GM21529 (cell line): Measurements from ENCODE around the gene CLSTN2.

Source experiments
- ATAC-seq: cut with Tn5 transposase; IDR thresholded peaks from one replicate; pipeline ENCODE4 v1.9.1; 2021; ENCODE audit not compliant: unreplicated experiment

The CLSTN2 gene

GRCh38 chr3:140532793-140533330 lies 597.9 kb downstream of the CLSTN2 start:
- ATAC-seq = no peak

- ATAC-seq = no peak
Measured at GRCh38 chr3:140536926-140537726, 602.1 kb downstream of the CLSTN2 start.

- no peak for ATAC-seq
Measured at GRCh38 chr3:140537727-140538082, 602.7 kb downstream of the CLSTN2 start.

GRCh38 chr3:140540262-140540661 lies 605.3 kb downstream of the CLSTN2 start:
- peak; percentile 71 for ATAC-seq

GRCh38 chr3:140541975-140542653 lies 607.1 kb downstream of the CLSTN2 start:
- ATAC-seq = no peak

- no peak for ATAC-seq
Measured at GRCh38 chr3:140545197-140545596, 610.2 kb downstream of the CLSTN2 start.

GRCh38 chr3:140545756-140546155 lies 610.8 kb downstream of the CLSTN2 start:
- no peak for ATAC-seq

GRCh38 chr3:140546649-140547048 lies 611.7 kb downstream of the CLSTN2 start:
- no peak for ATAC-seq

GRCh38 chr3:140552403-140552802 lies 617.4 kb downstream of the CLSTN2 start:
- no peak for ATAC-seq

- no peak for ATAC-seq
Measured at GRCh38 chr3:140552898-140553297, 617.9 kb downstream of the CLSTN2 start.

- ATAC-seq = no peak
Measured at GRCh38 chr3:140553591-140553990, 618.6 kb downstream of the CLSTN2 start.

- ATAC-seq = no peak
Measured at GRCh38 chr3:140555666-140556065, 620.7 kb downstream of the CLSTN2 start.

GRCh38 chr3:140557476-140557875 lies 622.5 kb downstream of the CLSTN2 start:
- ATAC-seq = no peak

- ATAC-seq = no peak
Measured at GRCh38 chr3:140559546-140559945, 624.6 kb downstream of the CLSTN2 start.

- no peak for ATAC-seq
Measured at GRCh38 chr3:140563206-140563760, 628.3 kb downstream of the CLSTN2 start.

- no peak for ATAC-seq
Measured at GRCh38 chr3:140568131-140568530, 633.1 kb downstream of the CLSTN2 start.

- ATAC-seq = no peak
Measured at GRCh38 chr3:140568842-140569520, 634.0 kb downstream of the CLSTN2 start.

- no peak for ATAC-seq
Measured at GRCh38 chr3:140570602-140571001, 635.6 kb downstream of the CLSTN2 start.

- no peak for ATAC-seq
Measured at GRCh38 chr3:140571836-140572235, 636.9 kb downstream of the CLSTN2 start.

- ATAC-seq = no peak
Measured at GRCh38 chr3:140572334-140572733, 637.3 kb downstream of the CLSTN2 start.

- ATAC-seq = no peak
Measured at GRCh38 chr3:140573011-140573410, 638.0 kb downstream of the CLSTN2 start.
